K562 (cell line): ENCODE results near the gene DEPDC4. TPM values are rescaled to one million over a fixed set of nuclear protein-coding genes. Genes with fewer than 3 reads are reported as not detected.

Experiments
- RBM17 ChIP-seq: fragments of 200-400 bp; formaldehyde crosslinking; IDR thresholded peaks from 2 replicates; pipeline ENCODE4 v1.6.1; 2017; ENCODE audit warnings: low read depth, mild to moderate bottlenecking, low read length, borderline replicate concordance
- polyA plus RNA-seq, 8 experiments: library from polyadenylated mRNA; depleted of rRNA in 4 of 8; stranded (reverse) in 5 of 8; unstranded in 3 of 8; fragments of >200 nt; fragmentation: Nextera tagmentation in 2 of 8; fragmentation: Illumina TruSeq in 1 of 8; extraction: Ambion mirVana in 2 of 8; extraction: Trizol in 1 of 8; gene quantifications; 2 replicates each; pipeline versions ENCODE4 v1.2.1 to v1.2.3, GENCODE V29; 2011 to 2014; ENCODE audit warnings: inconsistent platforms in 1 of 8, missing spikeins in 1 of 8
- total RNA-seq, 7 experiments: library from RNA; depleted of rRNA in 6 of 7; stranded (reverse); fragments of >200 nt in 6 of 7; fragmentation: Illumina TruSeq in 2 of 7; extraction: Trizol in 2 of 7; gene quantifications; 2 replicates each; pipeline versions ENCODE4 v1.2.1 to v1.2.3, GENCODE V29; 2011 to 2021; ENCODE audit warnings: low replicate concordance in 1 of 7
- TF ChIP-seq, protein P1 (sequence below), 2 experiments: fragments of 450-650 bp; formaldehyde crosslinking in 1 of 2; IDR thresholded peaks; 2 replicates each; pipeline versions ENCODE4 v1.4.0 to v1.6.1; 2014 to 2020; ENCODE audit warnings: mild to moderate bottlenecking in 2 of 2, borderline replicate concordance in 1 of 2, low read depth in 1 of 2

DEPDC4 gene
- total and polyA plus RNA-seq, 9 of the 15 experiments (the other 6 are each of a cell fraction or from before 2014, with no cell fraction given), result 3.6 to 13.2 (median 7.4) TPM

DNA sequence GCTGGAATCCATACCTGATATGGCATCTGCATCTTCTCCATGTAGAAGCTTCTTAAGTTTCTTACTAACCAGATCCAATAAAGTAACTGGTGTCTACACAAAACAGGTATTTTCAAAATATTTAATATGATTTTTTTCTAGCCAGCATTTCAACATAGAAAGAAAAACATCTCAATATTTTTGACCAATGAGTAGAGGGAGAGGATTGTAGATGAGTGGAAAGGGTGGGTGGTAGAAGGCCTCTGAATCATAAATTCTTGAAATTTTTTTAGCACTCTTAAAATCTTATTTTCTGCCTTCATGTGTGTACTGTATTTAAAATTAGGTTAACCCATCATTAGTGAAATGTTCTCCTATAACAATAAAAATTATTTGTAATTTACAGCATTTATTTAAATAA is 18.0 kb downstream of the DEPDC4 start (continued):
- TF ChIP-seq, protein P1, sequence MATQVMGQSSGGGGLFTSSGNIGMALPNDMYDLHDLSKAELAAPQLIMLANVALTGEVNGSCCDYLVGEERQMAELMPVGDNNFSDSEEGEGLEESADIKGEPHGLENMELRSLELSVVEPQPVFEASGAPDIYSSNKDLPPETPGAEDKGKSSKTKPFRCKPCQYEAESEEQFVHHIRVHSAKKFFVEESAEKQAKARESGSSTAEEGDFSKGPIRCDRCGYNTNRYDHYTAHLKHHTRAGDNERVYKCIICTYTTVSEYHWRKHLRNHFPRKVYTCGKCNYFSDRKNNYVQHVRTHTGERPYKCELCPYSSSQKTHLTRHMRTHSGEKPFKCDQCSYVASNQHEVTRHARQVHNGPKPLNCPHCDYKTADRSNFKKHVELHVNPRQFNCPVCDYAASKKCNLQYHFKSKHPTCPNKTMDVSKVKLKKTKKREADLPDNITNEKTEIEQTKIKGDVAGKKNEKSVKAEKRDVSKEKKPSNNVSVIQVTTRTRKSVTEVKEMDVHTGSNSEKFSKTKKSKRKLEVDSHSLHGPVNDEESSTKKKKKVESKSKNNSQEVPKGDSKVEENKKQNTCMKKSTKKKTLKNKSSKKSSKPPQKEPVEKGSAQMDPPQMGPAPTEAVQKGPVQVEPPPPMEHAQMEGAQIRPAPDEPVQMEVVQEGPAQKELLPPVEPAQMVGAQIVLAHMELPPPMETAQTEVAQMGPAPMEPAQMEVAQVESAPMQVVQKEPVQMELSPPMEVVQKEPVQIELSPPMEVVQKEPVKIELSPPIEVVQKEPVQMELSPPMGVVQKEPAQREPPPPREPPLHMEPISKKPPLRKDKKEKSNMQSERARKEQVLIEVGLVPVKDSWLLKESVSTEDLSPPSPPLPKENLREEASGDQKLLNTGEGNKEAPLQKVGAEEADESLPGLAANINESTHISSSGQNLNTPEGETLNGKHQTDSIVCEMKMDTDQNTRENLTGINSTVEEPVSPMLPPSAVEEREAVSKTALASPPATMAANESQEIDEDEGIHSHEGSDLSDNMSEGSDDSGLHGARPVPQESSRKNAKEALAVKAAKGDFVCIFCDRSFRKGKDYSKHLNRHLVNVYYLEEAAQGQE (IDR thresholded peaks at IDR 0.05; ENCODE audit: borderline replicate concordance), result no peak
- TF ChIP-seq, protein P1 (CRISPR knock-in tag; IDR thresholded peaks at IDR 0.05; ENCODE audit: low read depth), result no peak
- no peak for TF ChIP-seq RBM17
